GM19328 (cell line): Measurements from ENCODE around the gene FBXO21.
"Not testable (repeated sequence)": the region's sequence is repeated elsewhere in the genome, so short reads cannot be mapped to it uniquely, and the experiment has no call there.

Experiments used
- ATAC-seq: cut with Tn5 transposase; IDR thresholded peaks from one replicate; pipeline ENCODE4 v1.9.1; 2021; ENCODE audit warnings: mild to moderate bottlenecking, moderate library complexity; ENCODE audit not compliant: unreplicated experiment

FBXO21 gene

DNA sequence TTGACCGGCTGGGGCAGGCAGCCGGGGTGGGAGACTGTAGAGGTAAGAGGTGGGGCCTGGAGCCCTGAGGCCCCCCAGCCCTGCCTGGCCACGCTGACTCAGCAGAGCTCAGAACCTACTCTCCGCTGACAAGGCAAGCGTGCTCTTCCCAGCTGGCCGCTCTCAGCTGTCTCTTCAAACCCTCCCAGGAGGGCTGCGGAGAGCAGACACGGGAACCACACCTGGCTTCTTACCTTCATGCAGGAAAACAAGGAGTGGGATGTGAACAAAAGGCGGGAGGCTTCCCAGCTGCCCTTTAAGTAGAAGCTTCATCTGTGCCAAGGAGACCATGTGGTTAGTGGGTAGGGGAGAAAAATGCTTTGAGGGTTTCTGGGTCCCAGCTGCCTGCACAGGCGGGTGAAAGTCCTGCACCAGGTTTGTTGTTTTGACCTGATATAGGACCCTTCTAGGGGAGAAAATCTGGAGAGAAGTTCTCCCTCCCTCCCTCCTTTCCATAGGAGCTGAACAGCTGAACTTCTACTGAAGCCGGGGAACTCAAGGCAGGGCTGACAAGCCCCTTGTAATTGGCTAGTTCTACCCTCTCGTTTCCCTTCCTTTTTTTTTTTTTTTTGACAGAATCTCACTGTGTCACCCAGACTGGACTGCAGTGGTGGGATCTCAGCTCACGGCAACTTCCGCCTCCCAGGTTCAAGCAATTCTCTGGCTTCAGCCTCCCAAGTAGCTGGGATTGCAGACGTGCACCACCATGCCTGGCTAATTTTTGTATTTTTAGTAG, 78.3 kb downstream of the FBXO21 start:
- no peak for ATAC-seq

DNA sequence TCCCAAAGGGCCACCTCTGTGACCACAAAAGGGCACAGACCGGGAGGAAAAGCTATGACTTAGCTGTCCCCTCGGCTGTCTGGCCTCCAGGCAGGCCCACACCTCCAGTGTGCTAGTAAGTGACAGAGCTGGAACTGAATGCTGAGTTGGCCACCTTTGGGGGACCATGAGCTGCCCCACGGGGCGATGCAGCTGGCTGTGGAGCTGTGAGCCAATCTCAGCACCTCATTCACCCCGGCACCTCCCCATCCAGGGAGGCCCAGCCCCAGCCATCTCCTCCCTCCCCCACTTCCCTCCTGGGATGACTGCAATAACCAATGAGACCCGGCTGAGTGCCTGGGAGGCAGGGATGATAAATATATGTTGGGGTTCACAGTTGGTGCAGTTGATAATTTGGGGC, 78.9 kb downstream of the FBXO21 start:
- ATAC-seq, result no peak

DNA sequence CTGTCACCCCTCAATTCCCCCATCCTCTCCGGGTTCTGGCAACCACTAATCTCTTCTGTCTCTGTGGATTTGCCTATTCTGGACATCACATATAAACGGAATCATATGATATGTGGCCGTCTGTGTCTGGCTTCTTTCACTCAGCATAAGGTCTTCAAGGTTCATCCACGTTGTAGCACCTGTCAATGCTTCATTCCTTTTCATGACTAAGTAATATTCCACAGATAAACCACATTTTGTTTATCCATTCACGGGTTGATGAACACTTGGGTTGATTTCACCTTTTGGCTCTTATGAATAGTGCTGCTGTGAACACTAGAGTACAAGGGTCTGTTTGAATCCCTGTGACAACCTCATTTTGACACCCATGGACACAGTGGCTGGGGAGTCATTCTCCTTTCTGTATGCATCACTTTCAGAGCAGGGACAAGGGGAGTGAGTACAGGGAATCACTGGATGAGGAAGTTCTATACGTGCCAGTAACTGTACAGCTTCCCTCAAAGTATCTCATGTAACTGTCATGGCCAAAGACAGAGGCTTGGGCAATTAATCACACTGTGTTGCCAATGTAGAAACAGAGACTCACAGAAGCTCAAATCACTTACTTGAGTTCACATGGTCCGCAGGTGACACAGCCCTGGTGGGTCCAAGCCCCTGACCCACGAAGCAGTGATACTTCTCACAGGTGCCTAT, 80.2 kb downstream of the FBXO21 start:
- no peak for ATAC-seq

DNA sequence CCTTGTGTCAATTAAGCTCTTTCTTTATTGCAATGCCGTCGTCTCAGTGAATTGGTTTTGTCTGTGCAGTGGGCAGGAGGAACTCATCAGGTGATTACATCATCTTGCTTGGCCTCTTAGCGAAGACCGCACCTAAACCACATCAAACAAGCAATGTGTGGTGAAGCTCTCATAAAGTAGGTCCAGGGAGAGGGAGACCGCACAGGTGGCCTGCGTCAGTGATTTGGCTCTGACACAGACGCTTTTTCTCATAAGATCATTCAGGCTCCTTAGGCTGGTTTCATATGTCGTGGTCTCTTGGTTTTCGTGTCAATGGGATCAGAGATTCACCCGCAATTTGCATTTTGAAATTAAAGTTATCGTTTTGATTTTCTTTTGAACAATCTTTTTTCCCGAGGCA, 84.4 kb downstream of the FBXO21 start:
- no peak for ATAC-seq

DNA sequence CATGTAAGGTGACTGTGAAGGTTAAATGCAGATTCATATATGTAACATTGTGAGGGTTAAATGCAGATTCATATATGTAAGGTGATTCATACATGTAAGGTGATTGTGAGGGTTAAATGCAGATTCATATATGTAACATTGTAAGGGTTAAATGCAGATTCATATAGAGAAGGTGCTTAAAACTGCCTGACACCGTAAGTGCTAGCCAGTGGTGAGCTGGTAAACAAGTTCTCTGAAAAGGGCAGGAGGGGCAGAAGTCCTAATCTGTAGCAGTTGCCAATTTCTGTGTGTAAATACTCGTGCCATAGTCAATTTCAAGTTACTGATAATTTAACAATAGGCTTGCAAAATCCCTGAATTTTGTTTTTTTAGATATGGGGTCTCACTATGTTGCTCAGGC, 86.3 kb downstream of the FBXO21 start:
- not testable (repeated sequence) for ATAC-seq

DNA sequence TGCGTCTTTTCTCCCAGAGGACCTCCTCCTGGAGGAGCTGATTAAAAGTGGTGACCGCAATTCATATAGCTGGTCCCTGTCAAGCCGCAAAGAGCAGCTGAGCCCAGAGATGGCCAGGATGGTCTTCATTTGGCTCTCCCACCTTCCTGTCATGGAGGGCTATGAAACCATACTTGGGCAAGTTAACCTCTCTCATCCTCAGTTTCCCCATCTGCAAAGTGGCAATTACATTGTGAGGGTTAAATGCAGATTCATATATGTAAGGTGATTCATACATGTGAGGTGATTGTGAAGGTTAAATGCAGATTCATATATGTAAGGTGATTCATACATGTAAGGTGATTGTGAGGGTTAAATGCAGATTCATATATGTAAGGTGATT, 87.5 kb downstream of the FBXO21 start:
- ATAC-seq, result no peak

DNA sequence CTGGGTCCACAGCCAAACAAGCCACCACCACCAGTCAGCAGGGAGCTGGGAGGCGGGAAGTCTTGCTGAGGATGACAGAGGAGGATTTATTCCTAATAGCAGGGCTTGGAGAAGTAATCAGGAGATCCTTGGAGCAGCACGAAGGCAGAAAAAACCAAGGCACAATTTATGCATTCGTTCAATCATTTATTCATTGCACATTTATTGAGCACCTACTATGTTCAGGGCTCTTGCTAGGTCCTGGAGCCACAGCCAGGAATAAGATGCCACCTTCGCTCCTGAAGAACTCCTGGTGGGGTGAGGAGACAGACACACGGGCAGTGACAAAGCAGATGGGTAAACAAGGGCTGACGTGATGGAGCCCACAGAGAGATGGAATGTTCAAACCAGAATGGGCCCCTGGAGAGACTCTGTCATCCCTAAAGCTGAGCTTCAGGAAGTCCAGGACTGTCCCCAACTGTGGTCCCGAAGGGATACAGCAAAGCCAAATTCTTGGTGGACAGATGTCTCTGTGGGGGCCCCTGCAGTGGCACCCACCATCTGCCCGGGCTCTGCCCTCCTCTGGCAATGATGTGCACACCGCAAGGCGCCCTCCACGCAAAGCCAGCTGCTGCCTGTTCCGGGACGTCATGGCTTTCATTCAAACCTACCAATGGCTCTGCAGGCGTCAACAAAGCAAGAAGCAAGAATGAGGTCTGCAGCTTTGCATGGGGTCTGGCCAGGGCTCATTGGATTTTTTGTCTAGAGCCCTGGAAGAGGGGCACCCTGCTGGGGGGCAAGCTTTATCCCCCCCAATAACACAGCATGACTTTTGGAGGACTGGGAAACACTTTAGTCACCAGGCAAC, 88.1 kb downstream of the FBXO21 start:
- no peak for ATAC-seq

DNA sequence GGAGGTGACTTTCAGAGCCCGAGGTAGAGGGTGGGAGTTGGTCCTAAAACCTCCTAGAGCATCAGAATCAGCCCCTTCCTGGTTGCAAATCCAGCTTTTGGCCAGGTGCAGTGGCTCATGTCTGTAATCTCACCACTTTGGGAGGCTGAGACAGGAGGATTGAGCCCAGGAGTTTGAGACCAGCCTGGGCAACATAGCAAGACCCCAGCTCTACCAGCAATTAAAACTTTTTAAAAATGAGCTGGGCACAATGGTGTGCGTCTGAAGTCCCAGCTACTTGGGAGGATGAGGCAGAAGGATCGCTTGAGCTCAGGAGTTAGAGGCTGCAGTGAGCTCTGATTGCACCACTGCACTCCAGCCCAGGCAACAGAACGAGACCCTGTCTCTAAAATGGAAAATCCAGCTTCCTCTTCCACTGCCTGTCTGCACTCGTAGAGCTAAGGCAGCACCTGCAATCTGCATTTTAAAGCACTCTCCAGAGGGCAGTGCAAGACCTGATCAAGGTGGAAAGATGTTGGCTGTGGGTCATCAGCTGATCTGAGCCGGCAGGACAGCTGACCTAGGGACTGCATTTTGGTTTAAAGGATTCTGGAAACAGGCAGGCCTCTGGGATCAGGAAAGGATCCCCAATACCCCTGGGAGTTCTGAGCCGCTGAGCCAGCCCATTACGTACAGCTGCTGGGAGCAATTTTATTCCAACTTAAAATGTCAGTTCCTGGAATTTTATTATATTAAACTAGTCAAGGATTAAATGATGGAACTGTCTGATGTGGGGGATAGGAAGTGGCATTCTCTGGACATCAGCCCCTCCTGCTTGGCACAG, 89.2 kb downstream of the FBXO21 start:
- ATAC-seq, result no peak

DNA sequence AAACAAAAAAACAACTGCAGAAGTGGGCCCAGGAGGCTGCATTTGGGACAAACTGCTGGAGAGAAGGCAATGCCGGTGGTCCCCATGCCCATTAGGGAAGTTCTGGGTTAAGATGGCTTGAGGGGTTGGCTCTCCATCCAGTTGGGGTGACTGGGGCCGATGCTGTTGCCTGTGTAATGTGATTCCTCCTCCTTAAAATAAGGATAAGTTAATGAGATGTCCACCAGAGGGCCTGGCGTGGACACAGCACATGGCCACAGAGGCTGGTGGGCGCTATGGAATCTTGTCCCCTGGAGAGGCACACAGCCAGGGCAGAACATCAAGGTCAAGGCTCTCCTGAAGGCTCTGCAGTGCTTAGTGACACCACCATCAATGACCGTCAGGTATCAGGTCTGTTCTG, 90.0 kb downstream of the FBXO21 start:
- ATAC-seq, result no peak

DNA sequence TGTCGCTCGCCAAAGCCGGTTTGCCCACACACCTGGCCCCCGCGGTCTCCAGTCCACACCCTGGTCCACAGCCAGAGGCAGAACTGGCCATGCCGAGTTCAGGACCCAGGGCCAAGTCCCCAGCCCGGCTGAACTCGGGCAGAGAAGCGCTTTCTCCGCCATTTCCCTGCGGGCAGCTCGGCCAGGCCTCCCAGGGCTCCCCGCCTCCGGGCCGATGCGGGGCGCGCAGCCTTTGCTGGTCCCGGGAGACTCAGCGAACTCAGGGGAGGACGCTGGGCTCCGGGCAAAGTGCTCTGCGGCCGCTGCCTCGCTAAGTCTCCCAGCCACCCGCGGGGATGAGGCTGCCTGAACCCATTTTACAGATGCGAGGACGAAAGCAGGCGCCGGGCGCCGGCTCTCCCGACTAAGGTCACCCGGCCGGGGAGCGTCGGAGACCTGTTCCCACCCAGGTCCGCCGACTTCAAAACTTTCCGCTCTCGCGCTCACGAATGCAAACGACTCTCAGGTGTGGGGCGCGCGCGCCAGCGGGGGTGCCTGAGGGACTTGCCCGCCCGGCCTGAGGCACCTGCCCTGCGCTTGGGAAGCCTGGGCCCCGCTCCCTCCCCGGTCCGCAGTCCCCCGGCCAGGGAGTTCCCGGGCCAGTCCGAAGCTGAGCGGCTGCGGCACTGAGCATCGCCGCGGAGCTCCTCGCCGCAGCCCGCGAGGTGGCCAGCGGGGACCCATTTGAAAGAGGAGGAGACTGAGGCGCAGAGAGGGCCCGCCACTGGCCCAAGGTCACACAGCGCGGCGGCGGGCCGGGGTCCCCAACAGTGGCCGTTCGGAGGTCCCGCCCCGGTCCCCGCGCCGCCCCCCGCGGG, 91.7 kb downstream of the FBXO21 start:
- ATAC-seq, result peak; percentile 36

DNA sequence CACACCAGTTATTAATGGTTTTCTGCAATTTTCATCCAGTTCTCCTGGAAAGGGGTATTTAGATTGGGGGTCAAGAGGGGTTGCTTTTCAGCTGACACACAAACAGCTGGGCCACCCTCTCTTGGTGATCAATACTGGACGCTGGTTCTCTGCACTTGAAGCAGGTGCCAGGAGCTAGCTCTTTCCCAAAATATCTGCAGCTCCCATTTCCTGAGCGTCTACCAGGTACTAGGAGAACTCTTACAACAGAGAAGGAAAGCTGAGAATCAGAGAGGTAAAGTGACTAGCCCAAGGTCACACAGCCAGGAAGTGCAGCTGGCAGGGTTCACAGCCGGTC, 92.3 kb downstream of the FBXO21 start:
- no peak for ATAC-seq

DNA sequence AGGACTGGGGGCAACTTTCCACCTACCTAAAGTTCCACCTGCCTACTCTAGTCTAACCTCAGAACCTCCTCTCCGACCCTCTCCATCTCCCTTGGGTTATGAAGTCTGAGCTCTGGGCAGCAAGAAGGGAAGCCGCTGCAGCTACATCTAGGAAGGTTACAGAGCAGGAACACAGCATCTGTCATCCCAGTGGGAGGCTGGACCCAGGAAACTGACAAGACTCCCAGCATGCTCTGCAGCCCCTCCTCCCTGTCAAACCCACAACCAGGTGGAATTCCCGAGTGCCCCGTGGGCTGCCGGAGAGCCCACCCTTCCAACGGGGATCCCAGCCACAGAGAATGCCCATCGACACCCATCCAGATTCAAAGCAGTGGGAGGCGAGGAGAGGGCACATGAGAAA, 93.1 kb downstream of the FBXO21 start:
- no peak for ATAC-seq

DNA sequence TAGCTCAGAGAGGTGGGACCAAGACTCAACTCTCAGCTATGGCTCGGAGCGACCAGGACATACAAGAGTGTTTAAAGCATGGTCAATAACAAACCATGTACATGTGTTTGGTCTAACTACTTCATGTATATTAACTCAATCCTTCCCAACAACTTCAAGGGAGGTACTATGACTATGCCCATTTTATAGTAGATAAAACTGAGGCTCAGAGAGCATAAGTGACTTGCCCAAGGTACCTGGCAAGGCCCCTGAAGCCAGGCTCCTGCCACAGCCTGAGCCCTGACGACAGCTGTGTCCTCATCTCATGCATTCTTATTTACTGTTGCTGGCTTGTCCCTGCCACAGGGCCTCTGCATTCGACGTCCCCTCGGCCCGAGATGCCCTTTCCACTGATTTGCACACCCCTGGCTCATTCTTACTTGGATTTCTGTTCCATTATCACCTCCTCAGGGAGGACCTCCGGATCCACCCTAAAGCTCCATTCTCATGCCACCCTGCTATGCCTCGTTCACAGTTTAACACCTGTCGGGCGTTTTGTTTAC, 93.7 kb downstream of the FBXO21 start:
- ATAC-seq, result no peak

DNA sequence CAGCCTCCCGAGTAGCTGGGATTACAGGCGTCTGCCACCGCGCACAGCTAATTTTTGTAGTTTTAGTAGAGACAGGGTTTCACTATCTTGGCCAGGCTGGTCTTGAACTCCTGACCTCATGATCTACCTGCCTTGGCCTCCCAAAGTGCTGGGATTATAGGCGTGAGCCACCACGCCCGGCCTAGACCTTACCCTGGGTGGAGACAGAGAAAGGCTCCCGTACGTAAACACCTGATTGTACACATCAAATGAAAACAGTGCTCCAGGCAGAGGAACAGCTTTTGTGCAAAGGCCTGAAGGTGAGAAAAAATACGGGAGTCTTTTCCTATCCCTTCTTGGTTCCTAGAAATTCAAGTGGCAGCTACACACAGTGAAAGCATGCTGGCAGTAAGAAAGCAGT, 95.1 kb downstream of the FBXO21 start:
- not testable (repeated sequence) for ATAC-seq

DNA sequence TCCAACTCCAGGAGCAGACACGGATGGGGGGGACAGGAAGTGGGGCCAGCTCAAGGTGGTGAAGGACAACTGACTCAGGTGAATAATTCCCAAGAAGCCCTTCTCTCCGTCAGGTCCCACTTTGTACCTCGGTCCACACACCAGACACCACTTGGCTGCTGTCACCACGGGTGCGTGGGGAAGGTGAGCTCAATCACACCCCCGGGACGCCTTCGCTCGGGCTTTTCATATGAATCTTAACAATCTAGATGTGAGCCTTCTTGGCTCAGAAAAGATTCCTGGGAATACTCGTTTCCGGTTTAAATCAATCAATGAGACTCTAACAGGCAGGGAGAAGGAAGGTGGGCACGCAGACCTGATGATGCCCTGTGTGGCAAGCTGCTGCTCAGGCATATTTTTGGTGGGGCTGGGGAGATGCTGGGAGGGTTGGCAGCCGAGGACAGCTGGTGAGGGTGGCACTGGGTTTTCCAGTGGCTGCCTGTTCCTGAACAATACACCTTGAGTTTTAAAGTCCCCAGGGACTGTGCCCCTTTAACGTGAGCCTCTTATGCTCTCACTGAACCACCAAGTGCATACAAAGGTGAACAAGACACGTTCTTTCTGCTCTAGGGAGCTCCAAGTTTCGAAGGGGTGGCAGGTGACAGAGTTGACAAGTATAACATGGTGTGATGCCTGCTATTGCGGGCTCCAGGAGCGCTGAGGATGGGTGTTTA, 96.2 kb downstream of the FBXO21 start:
- ATAC-seq, result no peak

DNA sequence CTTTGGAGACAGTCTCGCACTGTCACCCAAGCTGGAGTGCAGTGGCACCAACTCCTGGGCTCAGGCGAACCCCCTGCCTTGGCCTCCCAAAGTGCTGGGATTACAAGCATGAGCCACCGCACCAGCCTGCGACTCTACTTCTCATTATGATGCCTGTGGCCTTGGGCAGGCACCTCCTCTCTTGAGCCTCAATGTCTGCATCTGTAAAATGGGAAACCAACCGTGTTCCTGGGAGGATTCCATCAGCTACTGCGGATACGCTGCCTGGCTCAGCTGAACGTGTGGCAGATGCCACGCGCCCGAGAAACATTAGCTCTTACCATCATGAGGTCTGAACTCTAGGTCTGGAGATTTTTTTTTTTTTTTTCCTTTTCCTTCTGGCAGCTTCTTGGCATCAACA, 96.8 kb downstream of the FBXO21 start:
- no peak for ATAC-seq

DNA sequence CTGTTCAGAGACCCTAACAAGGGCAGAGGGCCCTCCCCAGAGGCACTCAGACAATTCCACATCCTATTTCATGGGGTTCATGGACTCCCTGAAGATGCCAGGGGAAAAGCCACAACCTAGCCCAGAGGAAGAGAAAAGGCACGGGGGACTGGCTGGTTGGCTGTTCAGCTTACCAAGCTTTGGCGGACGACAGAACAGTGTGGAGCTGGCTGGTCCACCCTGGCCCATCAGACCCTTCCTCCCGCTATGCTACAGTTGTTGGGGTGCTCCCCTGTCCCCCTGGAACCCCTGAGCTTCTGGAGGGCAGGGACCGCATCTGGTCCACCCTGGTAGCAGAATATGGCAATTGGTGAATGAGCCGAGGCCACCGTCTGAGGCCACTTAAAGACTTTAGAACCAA, 97.4 kb downstream of the FBXO21 start:
- no peak for ATAC-seq

DNA sequence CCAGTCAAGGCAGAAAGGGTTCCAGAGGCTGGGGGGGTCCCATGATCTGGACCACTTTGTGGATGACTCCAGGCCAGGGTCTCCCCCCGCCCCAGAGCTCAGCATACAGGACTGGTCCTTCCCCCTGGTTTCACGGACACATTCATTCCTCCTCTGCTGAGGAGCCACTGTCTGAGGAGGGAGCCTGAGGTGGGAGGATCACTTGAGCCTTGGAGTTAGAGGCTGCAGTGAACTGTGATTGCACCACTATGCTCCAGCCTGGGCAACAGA, 97.8 kb downstream of the FBXO21 start:
- ATAC-seq, result no peak
